Aorta (tissue), 5 donors: Measurements from ENCODE around the gene PDP2. TPM values are rescaled to one million over a fixed set of nuclear protein-coding genes. Genes with fewer than 3 reads are reported as not detected.

Experiments used
- ATAC-seq: fragments of 200-7000 bp; cut with Tn5 transposase; one replicate; pipeline ENCODE4 v1.9.1; 2022; ENCODE audit warnings: moderate library complexity; ENCODE audit not compliant: low FRiP score
- DNase-seq, 2 donors: peaks; one replicate each; pipeline ENCODE4 v3.0.0-alpha.2; 2020
- H3K27ac ChIP-seq, 2 donors: one replicate each; pipeline ENCODE4 v1.5.1; 2013; ENCODE audit warnings: low read length in 2 of 2, mild to moderate bottlenecking in 2 of 2, moderate library complexity in 2 of 2, control low read depth in 1 of 2, inconsistent platforms in 1 of 2, low read depth in 1 of 2
- H3K27me3 ChIP-seq, 2 donors: one replicate each; pipeline ENCODE4 v1.6.1; 2013; ENCODE audit warnings: control low read depth in 1 of 2, low read length in 1 of 2, mild to moderate bottlenecking in 1 of 2, moderate library complexity in 1 of 2; ENCODE audit not compliant: insufficient read depth in 2 of 2, control insufficient read depth in 1 of 2
- H3K36me3 ChIP-seq, 2 donors: one replicate each; pipeline ENCODE4 v1.6.1; 2013; ENCODE audit warnings: control low read depth in 1 of 2, low read length in 1 of 2, mild to moderate bottlenecking in 1 of 2; ENCODE audit not compliant: insufficient read depth in 2 of 2, control insufficient read depth in 1 of 2
- H3K4me1 ChIP-seq, 2 donors: one replicate each; pipeline ENCODE4 v1.6.1; 2013; ENCODE audit warnings: low read length in 2 of 2, control low read depth in 1 of 2, mild to moderate bottlenecking in 1 of 2, moderate library complexity in 1 of 2; ENCODE audit not compliant: insufficient read depth in 2 of 2, control insufficient read depth in 1 of 2
- H3K4me3 ChIP-seq, 2 donors: one replicate each; pipeline ENCODE4 v1.5.1; 2013; ENCODE audit warnings: low read length in 2 of 2, control low read depth in 1 of 2, mild to moderate bottlenecking in 1 of 2
- H3K9me3 ChIP-seq: one replicate; pipeline ENCODE4 v1.6.1; 2013; ENCODE audit warnings: mild to moderate bottlenecking, low read length; ENCODE audit not compliant: control insufficient read depth
- WGBS, 2 donors: extraction: QIAGEN DNeasy Blood & Tissue Kit; methylation state at CpG; one replicate each; pipeline ENCODE4 v1.1.7; 2013; 5-methylcytosine and 5-hydroxymethylcytosine counted together
- intact Hi-C, 2 donors: fragments of 100-400 bp; cut with DNase I; formaldehyde crosslinking; loops; one replicate each; pipeline versions ENCODE4 v1.14.2 to v1.15.0; 2022
- polyA plus RNA-seq, 2 donors: library from polyadenylated mRNA; stranded (reverse); fragments of 200-250 nt; gene quantifications; one replicate each; pipeline ENCODE4 v1.2.3, GENCODE V29; 2013
- total RNA-seq, 2 donors: library from RNA; stranded (reverse); fragmentation: NEBNext Ultra II Directional; extraction: Animal tissue kit (Norgen Biotek cat#: 25700); gene quantifications; one replicate each; pipeline ENCODE4 v1.2.1, GENCODE V29; 2021
- donor health status: healthy with polysubstance abuse.
- donor health status: Bipolar disorder and iron deficiency.
- donor health status: DM: no; HTN: no; CAD: no.
- donor health status: DM: no; HTN: no; CAD: no.
- donor health status: DM: yes; HTN: yes; CAD: no.

The PDP2 gene
- total and polyA plus RNA-seq, 4 donors, result 2.1 to 10.9 (median 5.7) TPM

- Histone ChIP-seq H3K27ac (peak overlapping the region in 1 of 2 donors; percentile 41), H3K9me3 (no peaks in the 10 kb centered on the region), H3K27me3 (no peaks in the 10 kb centered on the region), H3K4me3 (no peak overlapping the region), H3K4me1 (no peaks in the 10 kb centered on the region), H3K36me3 (no peaks in the 10 kb centered on the region)
- WGBS, 2 donors, result 57 to 61% methylated on average over 1 of the region's 1 CpG
- DNase-seq, result peak in 1 of 2 donors; percentile 21
- intact Hi-C loops, result no loop called here
- no peak for ATAC-seq
Observed at GRCh38 chr16:66874079-66874775, 6.1 kb upstream of the PDP2 start.

DNA sequence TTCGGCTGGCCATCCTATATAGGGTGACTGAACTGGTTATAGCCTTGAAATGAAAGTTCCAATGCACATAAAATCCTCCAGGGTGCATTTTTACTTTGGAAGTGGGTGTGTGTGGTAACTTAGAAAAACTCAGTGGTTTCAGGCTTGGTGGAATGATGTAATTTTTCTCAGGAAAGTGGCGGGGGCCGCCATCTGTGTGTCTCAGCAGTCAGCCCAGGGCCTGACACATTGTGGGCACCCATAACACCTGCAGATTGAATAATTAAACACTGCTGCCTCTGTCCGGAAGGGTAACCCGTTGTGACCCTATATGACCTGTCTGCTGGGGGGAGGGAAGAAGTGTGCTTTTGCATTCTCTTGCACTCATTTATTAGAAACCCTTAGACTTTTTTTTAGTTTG is 2.2 kb upstream of the PDP2 start:
- no peaks in the 10 kb centered on the region for H3K27me3 ChIP-seq
- H3K36me3 ChIP-seq, result no peaks in the 10 kb centered on the region
- DNase-seq, result peak in 1 of 2 donors; percentile 23
- no peak overlapping the region for H3K4me3 ChIP-seq
- no peak for ATAC-seq
- WGBS, 2 donors, result 64 to 71% methylated on average over 5 of the region's 5 CpGs
- H3K27ac ChIP-seq, result no peak overlapping the region
- intact Hi-C loops, result no loop called here
- no peaks in the 10 kb centered on the region for H3K4me1 ChIP-seq
- no peaks in the 10 kb centered on the region for H3K9me3 ChIP-seq

DNA sequence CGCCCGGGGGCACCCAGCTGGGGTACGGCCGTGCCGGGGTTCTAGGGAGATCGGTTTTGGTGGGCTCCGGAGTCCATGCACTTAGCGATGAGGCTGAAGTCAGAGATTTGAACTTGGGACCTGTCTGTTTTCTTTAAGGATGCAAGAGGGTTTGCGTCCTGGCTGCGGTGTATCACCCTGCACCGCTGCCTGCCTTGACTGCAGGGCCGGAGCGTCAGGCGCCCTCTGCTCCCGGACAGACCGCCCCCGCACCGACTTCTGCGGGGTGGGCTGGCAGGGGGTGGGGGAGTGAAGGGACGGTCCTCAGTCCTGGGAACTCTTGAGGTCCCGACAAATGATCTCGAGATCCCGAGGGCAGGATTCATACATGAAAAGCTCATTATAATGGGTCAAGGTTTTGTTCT is 701 bp downstream of the PDP2 start:
- H3K4me3 ChIP-seq, result peak overlapping the region; percentile 23 to 51
- H3K4me1 ChIP-seq, result no peaks in the 10 kb centered on the region
- 9 to 11% methylated on average over 23 of the region's 23 CpGs for WGBS, 2 donors
- DNase-seq (peak in 1 of 2 donors; percentile 75), ATAC-seq (no peak)
- peaks cover 0 to 4% of the 10 kb centered on the region in 2 donors for H3K36me3 ChIP-seq
- no peak overlapping the region for H3K27ac ChIP-seq
- H3K27me3 ChIP-seq, result no peaks in the 10 kb centered on the region
- intact Hi-C loops, result no loop called here
- H3K9me3 ChIP-seq, result no peaks in the 10 kb centered on the region

DNA sequence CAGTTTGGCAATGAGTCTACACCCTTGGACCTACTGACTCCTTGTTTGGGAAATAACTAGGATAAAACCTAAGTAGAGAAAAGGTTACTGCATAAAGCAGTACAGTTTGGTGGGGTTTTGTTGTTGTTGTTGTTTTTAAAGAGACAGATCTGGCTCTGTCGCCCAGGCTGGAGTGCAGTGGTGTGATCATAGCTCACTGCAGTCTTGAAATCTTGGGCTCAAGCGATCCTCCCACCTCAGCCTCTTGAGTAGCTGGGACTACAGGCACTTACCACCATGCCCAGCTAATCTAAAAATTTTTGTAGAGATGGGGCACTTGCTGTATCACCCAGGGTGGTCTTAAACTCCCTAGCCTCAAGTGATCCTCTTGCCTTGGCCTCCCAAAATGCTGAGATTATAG is 1.2 kb downstream of the PDP2 start:
- Histone ChIP-seq H3K36me3 (peaks cover 0 to 4% of the 10 kb centered on the region in 2 donors), H3K4me1 (no peaks in the 10 kb centered on the region), H3K27ac (no peak overlapping the region), H3K27me3 (no peaks in the 10 kb centered on the region), H3K9me3 (no peaks in the 10 kb centered on the region), H3K4me3 (no peak overlapping the region)
- DNase-seq (peak in 1 of 2 donors; percentile 22), ATAC-seq (no peak)
- intact Hi-C loops, result no loop called here
- WGBS, 2 donors, result 88 to 97% methylated on average over 2 of the region's 2 CpGs

DNA sequence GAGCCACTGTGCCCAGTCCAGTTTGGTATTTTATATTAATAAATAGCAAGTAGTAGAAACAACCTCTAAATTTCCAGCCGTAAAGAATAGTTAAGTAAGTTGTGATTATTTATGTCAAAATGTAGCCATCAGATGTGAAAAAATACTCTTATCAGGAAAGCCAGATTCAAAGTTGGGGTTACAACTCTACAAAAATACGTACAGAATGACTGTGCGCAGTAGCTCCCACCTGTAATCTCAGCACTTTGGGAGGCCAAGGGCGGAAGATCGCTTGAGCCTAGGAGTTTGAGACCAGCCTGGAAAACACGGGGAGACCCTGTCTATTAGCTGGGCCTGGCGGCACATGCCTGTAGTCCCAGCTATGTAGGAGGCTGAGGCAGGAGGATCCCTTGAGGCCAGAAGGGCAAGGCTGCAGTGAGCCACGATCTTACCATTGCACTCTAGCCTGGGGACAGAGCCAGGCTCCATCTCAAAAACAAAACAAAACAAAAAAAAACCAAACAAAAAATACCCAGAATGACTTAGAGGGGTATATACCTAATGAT is 1.7 kb downstream of the PDP2 start:
- no peak for ATAC-seq

DNA sequence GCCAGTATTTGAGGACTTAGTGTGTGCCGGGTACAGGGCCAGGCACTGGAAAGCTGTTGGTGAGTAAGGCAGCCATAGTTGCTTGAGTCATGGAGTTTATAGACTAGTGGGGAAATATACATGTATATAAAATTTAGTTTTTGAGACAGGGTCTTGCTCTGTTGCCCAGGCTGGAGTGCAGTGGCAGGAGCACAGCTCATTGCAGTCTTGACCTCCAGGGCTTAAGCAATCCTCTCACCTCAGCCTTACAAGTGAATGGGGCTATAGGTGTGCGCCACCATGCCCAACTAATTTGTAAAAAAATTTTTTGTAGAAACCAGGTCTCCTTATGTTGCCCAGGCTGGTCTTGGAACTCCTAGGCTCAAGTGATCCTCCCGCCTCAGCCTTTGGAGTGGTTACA is 2.4 kb downstream of the PDP2 start:
- no peak for ATAC-seq
- peak in 1 of 2 donors; percentile 47 for DNase-seq
- Histone ChIP-seq H3K36me3 (peaks cover 0 to 4% of the 10 kb centered on the region in 2 donors), H3K4me1 (no peaks in the 10 kb centered on the region), H3K4me3 (no peak overlapping the region), H3K27ac (no peak overlapping the region), H3K9me3 (no peaks in the 10 kb centered on the region), H3K27me3 (no peaks in the 10 kb centered on the region)
- 96 to 98% methylated on average over 3 of the region's 3 CpGs for WGBS, 2 donors
- intact Hi-C loops, result no loop called here

More for the DNA sequence above, 1.7 kb downstream of the PDP2 start:
- Histone ChIP-seq H3K27ac (no peak overlapping the region), H3K4me1 (no peaks in the 10 kb centered on the region), H3K27me3 (no peaks in the 10 kb centered on the region), H3K36me3 (peaks cover 0 to 4% of the 10 kb centered on the region in 2 donors), H3K4me3 (no peak overlapping the region), H3K9me3 (no peaks in the 10 kb centered on the region)
- intact Hi-C loops, result no loop called here
- WGBS, 2 donors, result 91 to 94% methylated on average over 8 of the region's 8 CpGs
- peak in 1 of 2 donors; percentile 55 for DNase-seq

- peak in 1 of 2 donors; percentile 59 for DNase-seq
- peaks cover 0 to 4% of the 10 kb centered on the region in 2 donors for H3K36me3 ChIP-seq
- H3K9me3 ChIP-seq, result no peaks in the 10 kb centered on the region
- ATAC-seq, result no peak
- intact Hi-C loops, result no loop called here
- 91 to 94% methylated on average over 12 of the region's 12 CpGs for WGBS, 2 donors
- no peak overlapping the region for H3K27ac ChIP-seq
- no peak overlapping the region for H3K4me3 ChIP-seq
- H3K4me1 ChIP-seq, result no peaks in the 10 kb centered on the region
- no peaks in the 10 kb centered on the region for H3K27me3 ChIP-seq
Observed at GRCh38 chr16:66885491-66885890, 5.2 kb downstream of the PDP2 start.

- no peak for ATAC-seq
- intact Hi-C loops, result no loop called here
Observed at GRCh38 chr16:66886321-66886720, 6.0 kb downstream of the PDP2 start.

DNA sequence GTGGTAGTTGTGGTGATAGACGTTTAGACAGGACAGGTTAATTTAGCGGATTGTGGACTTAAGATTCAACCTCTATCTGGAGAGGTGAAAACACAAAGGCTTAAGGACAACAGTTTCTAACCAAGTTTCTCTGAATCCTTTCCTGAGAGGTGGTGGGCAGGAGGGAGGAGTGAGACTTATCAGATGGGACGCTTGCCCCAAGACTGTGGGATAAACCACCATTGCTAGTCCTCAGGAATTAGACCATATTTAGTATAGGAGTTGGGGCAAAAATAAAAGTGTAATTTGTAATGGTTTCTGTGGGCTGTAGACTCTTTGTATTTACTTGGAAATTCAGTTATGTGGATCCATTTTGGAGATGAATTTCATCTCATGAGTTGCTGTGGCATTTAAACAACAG is 6.6 kb downstream of the PDP2 start:
- no peak for ATAC-seq
- intact Hi-C loops, result no loop called here

More at GRCh38 chr16:66886321-66886720, 6.0 kb downstream of the PDP2 start:
- DNase-seq, result no peak
- H3K9me3 ChIP-seq, result no peaks in the 10 kb centered on the region
- H3K4me3 ChIP-seq, result no peak overlapping the region
- no peaks in the 10 kb centered on the region for H3K27me3 ChIP-seq
- H3K27ac ChIP-seq, result no peak overlapping the region
- peaks cover 0 to 4% of the 10 kb centered on the region in 2 donors for H3K36me3 ChIP-seq
- no peaks in the 10 kb centered on the region for H3K4me1 ChIP-seq
- whole genome bisulfite sequencing, 2 donors, result 37 to 56% methylated on average over 2 of the region's 2 CpGs

More for the DNA sequence above, 6.6 kb downstream of the PDP2 start:
- H3K4me1 ChIP-seq, result no peaks in the 10 kb centered on the region
- no peak overlapping the region for H3K4me3 ChIP-seq
- H3K27me3 ChIP-seq, result no peaks in the 10 kb centered on the region
- 57 to 72% methylated on average over 3 of the region's 3 CpGs for WGBS, 2 donors
- no peak overlapping the region for H3K27ac ChIP-seq
- H3K36me3 ChIP-seq, result peaks cover 0 to 4% of the 10 kb centered on the region in 2 donors
- no peak for DNase-seq
- H3K9me3 ChIP-seq, result no peaks in the 10 kb centered on the region
